HepG2 (cell line): ENCODE data around the gene KRTAP12-4. TPM values are rescaled to one million over a fixed set of nuclear protein-coding genes. Genes with fewer than 3 reads are reported as not detected.

Source experiments
- ATAC-seq: fragments of 200-7000 bp; cut with Tn5 transposase; 3 replicates; pipeline ENCODE4 v1.9.1; 2020; ENCODE audit warnings: mild to moderate bottlenecking, moderate library complexity
- BruUV-seq: library from RNA; stranded (reverse); fragments of 400-500 nt; replicated peaks from 2 replicates; lab custom pipeline; 2021; lab: Mats Ljungman, UMichigan
- CTCF ChIA-PET: fragments of 300-600 bp; formaldehyde crosslinking; extraction: SDS; loops from one replicate; lab custom pipeline; 2021; ENCODE audit warnings: low total read pairs, inconsistent platforms, low intra/inter-chr PET ratio; lab: Yijun Ruan, JAX
- POLR2A ChIA-PET: fragments of 350-600 bp; sonication (Branson Sonifier 250); formaldehyde crosslinking; loops from one replicate; lab custom pipeline; 2020; ENCODE audit warnings: antibody characterized with exemption, inconsistent platforms; lab: Yijun Ruan, JAX
- DNase-seq: peaks from one replicate; pipeline ENCODE4 v3.0.0-alpha.2; 2015; ENCODE audit warnings: low spot score
- FAIRE-seq: peaks from 3 replicates; lab custom pipeline; 2011; peaks lifted over from hg19 to GRCh38; lab: Jason Lieb, UNC
- H2AFZ ChIP-seq: one replicate; pipeline ENCODE4 v1.6.1; 2011; ENCODE audit warnings: low read length, inconsistent platforms
- H3K27ac ChIP-seq: fragments of 300-600 bp; 3 replicates; pipeline ENCODE4 v1.8.0; 2011; ENCODE audit warnings: mixed run types, mild to moderate bottlenecking, mixed read lengths, low read length, inconsistent platforms; ENCODE audit not compliant: insufficient read depth; ENCODE audit errors: extremely low read length
- H3K27me3 ChIP-seq, 2 experiments: fragments of 200-600 bp in 1 of 2; 2 replicates in 1 of 2; 3 replicates in 1 of 2; pipeline versions ENCODE4 v1.6.0 to v1.8.0; 2011; ENCODE audit warnings: low read length in 2 of 2, mild to moderate bottlenecking in 2 of 2, moderate library complexity in 2 of 2, inconsistent platforms in 1 of 2; ENCODE audit not compliant: insufficient read depth in 2 of 2, control insufficient read depth in 1 of 2
- H3K36me3 ChIP-seq, 2 experiments: fragments of 200-600 bp in 1 of 2; replicated peaks in 1 of 2; 2 replicates in 1 of 2; 3 replicates in 1 of 2; pipeline versions ENCODE4 v1.5.1 to v1.8.0; 2011; ENCODE audit warnings: low read length in 2 of 2, inconsistent platforms in 1 of 2; ENCODE audit not compliant: insufficient read depth in 2 of 2, control insufficient read depth in 1 of 2
- H3K4me1 ChIP-seq: 2 replicates; pipeline ENCODE4 v1.5.1; 2012; ENCODE audit warnings: low read length, inconsistent platforms; ENCODE audit not compliant: insufficient read depth
- H3K4me2 ChIP-seq: 2 replicates; pipeline ENCODE4 v1.6.0; 2011; ENCODE audit warnings: low read depth, low read length, inconsistent platforms
- H3K4me3 ChIP-seq, 3 experiments: fragments of 200-600 bp in 1 of 3; sonication (generic), shearing (Covaris generic) in 1 of 3; replicated peaks in 1 of 3; 2 replicates each; pipeline ENCODE4 v1.5.1; 2011 to 2016; ENCODE audit warnings: low read length in 3 of 3, inconsistent platforms in 2 of 3, low read depth in 2 of 3, mild to moderate bottlenecking in 2 of 3, control low read depth in 1 of 3, mixed read lengths in 1 of 3; ENCODE audit not compliant: insufficient read depth in 1 of 3
- H3K79me2 ChIP-seq: one replicate; pipeline ENCODE4 v1.6.1; 2011; ENCODE audit warnings: low read length, inconsistent platforms; ENCODE audit not compliant: insufficient read depth
- H3K9ac ChIP-seq: 2 replicates; pipeline ENCODE4 v1.6.0; 2011; ENCODE audit warnings: mild to moderate bottlenecking, low read depth, low read length, inconsistent platforms; ENCODE audit not compliant: insufficient read depth
- H3K9me3 ChIP-seq: 2 replicates; pipeline ENCODE4 v1.5.1; 2012; ENCODE audit warnings: mild to moderate bottlenecking, low read length
- H4K20me1 ChIP-seq: 2 replicates; pipeline ENCODE4 v1.6.0; 2011; ENCODE audit warnings: inconsistent platforms, mild to moderate bottlenecking, low read length, moderate library complexity; ENCODE audit not compliant: insufficient read depth
- HOXD1 ChIP-seq: sonication (generic); formaldehyde crosslinking; IDR thresholded peaks from 2 replicates; pipeline ENCODE4 v1.5.0; 2020; ENCODE audit warnings: missing genetic modification reagents
- ZNF317 ChIP-seq: sonication (generic); formaldehyde crosslinking; IDR thresholded peaks from 2 replicates; pipeline ENCODE4 v1.5.0; 2020; ENCODE audit warnings: mild to moderate bottlenecking, missing genetic modification reagents
- ZNF574 ChIP-seq: sonication (generic); formaldehyde crosslinking; IDR thresholded peaks from 2 replicates; pipeline ENCODE4 v1.4.0; 2020; ENCODE audit warnings: missing genetic modification reagents
- ZNF788 ChIP-seq: sonication (generic); formaldehyde crosslinking; IDR thresholded peaks from 2 replicates; pipeline ENCODE4 v1.5.0; 2020; ENCODE audit warnings: mild to moderate bottlenecking, missing genetic modification reagents, borderline replicate concordance
- WGBS: methylation state at CpG from one replicate; pipeline ENCODE4 v1.1.6; 2017; ENCODE audit warnings: low lambda C conversion rate; 5-methylcytosine and 5-hydroxymethylcytosine counted together
- in situ Hi-C: cut with HindIII; loops from 2 replicates; pipeline ENCODE4 v1.10.0; 2017; ENCODE audit warnings: low pct_unique_long_range_greater_than_20kb; ENCODE audit not compliant: extremely low pct_ligation_motif_present
- intact Hi-C: fragments of 100-400 bp; cut with micrococcal nuclease; formaldehyde crosslinking; loops from one replicate; pipeline ENCODE4 v1.10.0; 2022; ENCODE audit not compliant: unreplicated experiment
- polyA plus RNA-seq, 8 experiments: library from polyadenylated mRNA; depleted of rRNA in 3 of 8; stranded (reverse) in 7 of 8; unstranded in 1 of 8; fragments of >200 nt; fragmentation: Illumina TruSeq in 4 of 8; extraction: Trizol in 4 of 8; gene quantifications; 2 replicates each; pipeline versions ENCODE4 v1.2.1 to v1.2.3, GENCODE V29; 2011 to 2016; ENCODE audit warnings: low read depth in 4 of 8, missing spikeins in 1 of 8, mixed read lengths in 1 of 8; ENCODE audit not compliant: insufficient read depth in 1 of 8
- total RNA-seq, 5 experiments: library from RNA; depleted of rRNA; stranded (reverse); fragments of >200 nt; fragmentation: Illumina TruSeq; extraction: Trizol; gene quantifications; 2 replicates each; pipeline ENCODE4 v1.2.3, GENCODE V29; 2016; ENCODE audit warnings: low read depth in 1 of 5

KRTAP12-4 gene
- total and polyA plus RNA-seq, 2 of the 13 experiments (the other 11 are each of a cell fraction or from before 2014, with no cell fraction given), result not detected

GRCh38 chr21:44623575-44623974, 30.9 kb downstream of the KRTAP12-4 start:
- Histone ChIP-seq H3K9me3 (peaks cover 21% of the 10 kb centered on the region), H3K4me1 (no peaks in the 10 kb centered on the region), H3K4me3 (no peak overlapping the region), H3K9ac (no peak overlapping the region), H3K27me3 (0 out of 5 replicates have a peak, but pooled peaks cover 0 to 3% of the 10 kb centered on the region in 2 experiments), H3K36me3 (no peaks in the 10 kb centered on the region), H3K4me2 (no peak overlapping the region), H3K27ac (no peak overlapping the region), H2AFZ (no peak overlapping the region), H4K20me1 (no peaks in the 10 kb centered on the region), H3K79me2 (no peaks in the 10 kb centered on the region)
- CTCF ChIA-PET, result no interaction called here
- intact Hi-C loops (no loop called here), in situ Hi-C loops (no loop called here)
- TF ChIP-seq ZNF317 (CRISPR knock-in tag) (peak; percentile 99), ZNF788 (no peak), HOXD1 (CRISPR knock-in tag) (no peak)
- no peak for FAIRE-seq
- POLR2A ChIA-PET, result no interaction called here
- no peak for ATAC-seq
- no peak for DNase-seq
- no TSS peak for BruUV-seq

- intact Hi-C loops (loop anchor here (2.0 kb wide), 1 partner anchor 173 kb away; no protein-coding TSS in a partner anchor), in situ Hi-C loops (no loop called here)
- no peak for ATAC-seq
- Histone ChIP-seq H2AFZ (no peak overlapping the region), H4K20me1 (no peaks in the 10 kb centered on the region), H3K4me3 (no peak overlapping the region), H3K4me1 (no peaks in the 10 kb centered on the region), H3K36me3 (no peaks in the 10 kb centered on the region), H3K27ac (no peak overlapping the region), H3K79me2 (no peaks in the 10 kb centered on the region)
- FAIRE-seq, result no peak
- BruUV-seq, result no TSS peak
- CTCF ChIA-PET, result no interaction called here
- no peak for DNase-seq
- WGBS, result 43% methylated on average over 6 of the region's 6 CpGs
- POLR2A ChIA-PET, result no interaction called here
- TF ChIP-seq ZNF574, result no peak
- TF ChIP-seq ZNF317 (CRISPR knock-in tag), result peak; percentile 96
- TF ChIP-seq, all 625 proteins: peak for 1
- H3K9me3 ChIP-seq, result peaks cover 21% of the 10 kb centered on the region
- peaks cover 1 to 20% of the 10 kb centered on the region in 2 experiments; a peak in 2 of 5 replicates for H3K27me3 ChIP-seq
- no peak overlapping the region for H3K9ac ChIP-seq
- H3K4me2 ChIP-seq, result no peak overlapping the region
Measured at GRCh38 chr21:44619886-44620285, 34.6 kb downstream of the KRTAP12-4 start.
